HepG2 (cell line): Measurements from ENCODE around the gene DCP2. TPM values are rescaled to one million over a fixed set of nuclear protein-coding genes. Genes with fewer than 3 reads are reported as not detected.
A peak's percentile ranks its signal among the peaks of the same experiment; 100 is the strongest.

Source experiments
- ATAC-seq: fragments of 200-7000 bp; cut with Tn5 transposase; 3 replicates; pipeline ENCODE4 v1.9.1; 2020; ENCODE audit warnings: mild to moderate bottlenecking, moderate library complexity
- BruUV-seq: library from RNA; stranded (reverse); fragments of 400-500 nt; replicated peaks from 2 replicates; lab custom pipeline; 2021; lab: Mats Ljungman, UMichigan
- CTCF ChIA-PET: fragments of 300-600 bp; formaldehyde crosslinking; extraction: SDS; loops from one replicate; lab custom pipeline; 2021; ENCODE audit warnings: low total read pairs, inconsistent platforms, low intra/inter-chr PET ratio; lab: Yijun Ruan, JAX
- POLR2A ChIA-PET: fragments of 350-600 bp; sonication (Branson Sonifier 250); formaldehyde crosslinking; loops from one replicate; lab custom pipeline; 2020; ENCODE audit warnings: antibody characterized with exemption, inconsistent platforms; lab: Yijun Ruan, JAX
- DNase-seq: peaks from one replicate; pipeline ENCODE4 v3.0.0-alpha.2; 2015; ENCODE audit warnings: low spot score
- FAIRE-seq: peaks from 3 replicates; lab custom pipeline; 2011; peaks lifted over from hg19 to GRCh38; lab: Jason Lieb, UNC
- H2AFZ ChIP-seq: one replicate; pipeline ENCODE4 v1.6.1; 2011; ENCODE audit warnings: low read length, inconsistent platforms
- H3K27ac ChIP-seq: fragments of 300-600 bp; 3 replicates; pipeline ENCODE4 v1.8.0; 2011; ENCODE audit warnings: mixed run types, mild to moderate bottlenecking, mixed read lengths, low read length, inconsistent platforms; ENCODE audit not compliant: insufficient read depth; ENCODE audit errors: extremely low read length
- H3K27me3 ChIP-seq, 2 experiments: fragments of 200-600 bp in 1 of 2; 2 replicates in 1 of 2; 3 replicates in 1 of 2; pipeline versions ENCODE4 v1.6.0 to v1.8.0; 2011; ENCODE audit warnings: low read length in 2 of 2, mild to moderate bottlenecking in 2 of 2, moderate library complexity in 2 of 2, inconsistent platforms in 1 of 2; ENCODE audit not compliant: insufficient read depth in 2 of 2, control insufficient read depth in 1 of 2
- H3K36me3 ChIP-seq, 2 experiments: fragments of 200-600 bp in 1 of 2; replicated peaks in 1 of 2; 2 replicates in 1 of 2; 3 replicates in 1 of 2; pipeline versions ENCODE4 v1.5.1 to v1.8.0; 2011; ENCODE audit warnings: low read length in 2 of 2, inconsistent platforms in 1 of 2; ENCODE audit not compliant: insufficient read depth in 2 of 2, control insufficient read depth in 1 of 2
- H3K4me1 ChIP-seq: 2 replicates; pipeline ENCODE4 v1.5.1; 2012; ENCODE audit warnings: low read length, inconsistent platforms; ENCODE audit not compliant: insufficient read depth
- H3K4me2 ChIP-seq: 2 replicates; pipeline ENCODE4 v1.6.0; 2011; ENCODE audit warnings: low read depth, low read length, inconsistent platforms
- H3K4me3 ChIP-seq, 3 experiments: fragments of 200-600 bp in 1 of 3; sonication (generic), shearing (Covaris generic) in 1 of 3; replicated peaks in 1 of 3; 2 replicates each; pipeline ENCODE4 v1.5.1; 2011 to 2016; ENCODE audit warnings: low read length in 3 of 3, inconsistent platforms in 2 of 3, low read depth in 2 of 3, mild to moderate bottlenecking in 2 of 3, control low read depth in 1 of 3, mixed read lengths in 1 of 3; ENCODE audit not compliant: insufficient read depth in 1 of 3
- H3K79me2 ChIP-seq: one replicate; pipeline ENCODE4 v1.6.1; 2011; ENCODE audit warnings: low read length, inconsistent platforms; ENCODE audit not compliant: insufficient read depth
- H3K9ac ChIP-seq: 2 replicates; pipeline ENCODE4 v1.6.0; 2011; ENCODE audit warnings: mild to moderate bottlenecking, low read depth, low read length, inconsistent platforms; ENCODE audit not compliant: insufficient read depth
- H3K9me3 ChIP-seq: 2 replicates; pipeline ENCODE4 v1.5.1; 2012; ENCODE audit warnings: mild to moderate bottlenecking, low read length
- H4K20me1 ChIP-seq: 2 replicates; pipeline ENCODE4 v1.6.0; 2011; ENCODE audit warnings: inconsistent platforms, mild to moderate bottlenecking, low read length, moderate library complexity; ENCODE audit not compliant: insufficient read depth
- ARHGAP35 ChIP-seq: sonication (generic); formaldehyde crosslinking; IDR thresholded peaks from 2 replicates; pipeline ENCODE4 v1.9.0; 2022; ENCODE audit warnings: mild to moderate bottlenecking, inconsistent platforms, moderate library complexity, missing genetic modification reagents, borderline replicate concordance
- CTCF ChIP-seq: sonication (generic); formaldehyde crosslinking; IDR thresholded peaks from 2 replicates; pipeline ENCODE4 v1.5.0; 2020; ENCODE audit warnings: mild to moderate bottlenecking, missing genetic modification reagents, moderate library complexity
- GATAD1 ChIP-seq: IDR thresholded peaks from 2 replicates; pipeline ENCODE4 v1.6.1; 2016; ENCODE audit warnings: missing genetic modification reagents, missing compliant biosample characterization
- HNRNPK ChIP-seq: fragments of 200-400 bp; formaldehyde crosslinking; IDR thresholded peaks from 2 replicates; pipeline ENCODE4 v1.6.1; 2018; ENCODE audit warnings: low read length, low read depth, moderate library complexity, mild to moderate bottlenecking; ENCODE audit not compliant: poor library complexity, severe bottlenecking
- KAT7 ChIP-seq: IDR thresholded peaks from 2 replicates; pipeline ENCODE4 v1.6.1; 2018; ENCODE audit warnings: borderline replicate concordance, missing compliant biosample characterization
- KIAA2018 ChIP-seq: sonication (generic); formaldehyde crosslinking; IDR thresholded peaks from 2 replicates; pipeline ENCODE4 v1.5.0; 2020; ENCODE audit warnings: mild to moderate bottlenecking, missing genetic modification reagents, borderline replicate concordance
- RBFOX2 ChIP-seq: fragments of 200-400 bp; formaldehyde crosslinking; IDR thresholded peaks from 2 replicates; pipeline ENCODE4 v1.6.1; 2017; ENCODE audit warnings: low read depth, mild to moderate bottlenecking, low read length
- STAG1 ChIP-seq: sonication (generic); formaldehyde crosslinking; IDR thresholded peaks from 2 replicates; pipeline ENCODE4 v1.4.0; 2020; ENCODE audit warnings: missing genetic modification reagents
- TEF ChIP-seq: sonication (generic); formaldehyde crosslinking; IDR thresholded peaks from 2 replicates; pipeline ENCODE4 v1.5.0; 2020; ENCODE audit warnings: missing genetic modification reagents
- ZKSCAN5 ChIP-seq: sonication (generic); formaldehyde crosslinking; IDR thresholded peaks from 2 replicates; pipeline ENCODE4 v1.5.1; 2020; ENCODE audit warnings: mild to moderate bottlenecking, missing genetic modification reagents
- ZNF329 ChIP-seq: sonication (generic); formaldehyde crosslinking; IDR thresholded peaks from 2 replicates; pipeline ENCODE4 v1.9.0; 2021; ENCODE audit warnings: low read depth, mild to moderate bottlenecking, missing genetic modification reagents
- ZNF598 ChIP-seq: sonication (generic); formaldehyde crosslinking; IDR thresholded peaks from 2 replicates; pipeline ENCODE4 v1.5.1; 2020; ENCODE audit warnings: mild to moderate bottlenecking, missing genetic modification reagents, borderline replicate concordance
- ZNF816 ChIP-seq: sonication (generic); formaldehyde crosslinking; IDR thresholded peaks from 2 replicates; pipeline ENCODE4 v1.8.0; 2022; ENCODE audit warnings: missing genetic modification reagents, mild to moderate bottlenecking, borderline replicate concordance
- WGBS: methylation state at CpG from one replicate; pipeline ENCODE4 v1.1.6; 2017; ENCODE audit warnings: low lambda C conversion rate; 5-methylcytosine and 5-hydroxymethylcytosine counted together
- in situ Hi-C: cut with HindIII; loops from 2 replicates; pipeline ENCODE4 v1.10.0; 2017; ENCODE audit warnings: low pct_unique_long_range_greater_than_20kb; ENCODE audit not compliant: extremely low pct_ligation_motif_present
- intact Hi-C: fragments of 100-400 bp; cut with micrococcal nuclease; formaldehyde crosslinking; loops from one replicate; pipeline ENCODE4 v1.10.0; 2022; ENCODE audit not compliant: unreplicated experiment
- polyA plus RNA-seq, 8 experiments: library from polyadenylated mRNA; depleted of rRNA in 3 of 8; stranded (reverse) in 7 of 8; unstranded in 1 of 8; fragments of >200 nt; fragmentation: Illumina TruSeq in 4 of 8; extraction: Trizol in 4 of 8; gene quantifications; 2 replicates each; pipeline versions ENCODE4 v1.2.1 to v1.2.3, GENCODE V29; 2011 to 2016; ENCODE audit warnings: low read depth in 4 of 8, missing spikeins in 1 of 8, mixed read lengths in 1 of 8; ENCODE audit not compliant: insufficient read depth in 1 of 8
- total RNA-seq, 5 experiments: library from RNA; depleted of rRNA; stranded (reverse); fragments of >200 nt; fragmentation: Illumina TruSeq; extraction: Trizol; gene quantifications; 2 replicates each; pipeline ENCODE4 v1.2.3, GENCODE V29; 2016; ENCODE audit warnings: low read depth in 1 of 5

The DCP2 gene
- total and polyA plus RNA-seq, 2 of the 13 experiments (the other 11 are each of a cell fraction or from before 2014, with no cell fraction given) = 16.2 to 63.4 TPM

GRCh38 chr5:113038136-113038535, 61.5 kb downstream of the DCP2 start (continued):
- TF ChIP-seq ARHGAP35 (CRISPR knock-in tag) (no peak), KAT7 (CRISPR knock-in tag) (no peak), HNRNPK (no peak)

- H3K4me1 ChIP-seq = no peaks in the 10 kb centered on the region
- no peaks in the 10 kb centered on the region for H4K20me1 ChIP-seq
- ChIA-PET CTCF (no interaction called here), POLR2A (no interaction called here)
- no peak overlapping the region for H3K9ac ChIP-seq
- H3K27me3 ChIP-seq = no peaks in the 10 kb centered on the region
- BruUV-seq = no TSS peak
- no peaks in the 10 kb centered on the region for H3K9me3 ChIP-seq
- H2AFZ ChIP-seq = no peak overlapping the region
- no peak overlapping the region for H3K27ac ChIP-seq
- H3K4me3 ChIP-seq = no peak overlapping the region
- in situ Hi-C loops (loop anchor here (25.0 kb wide), 1 partner anchor 474 kb away; the partner anchor contains the start of gene YTHDC2), intact Hi-C loops (no loop called here)
- peak; percentile 13; the same call in 1 of the 3 replicates for ATAC-seq
- WGBS = 71% methylated on average over 6 of the region's 9 CpGs
- no peaks in the 10 kb centered on the region for H3K36me3 ChIP-seq
- DNase-seq = no peak
- FAIRE-seq = no peak
- H3K79me2 ChIP-seq = no peaks in the 10 kb centered on the region
- no peak overlapping the region for H3K4me2 ChIP-seq
- TF ChIP-seq GATAD1 (CRISPR knock-in tag) (no peak), ZNF329 (CRISPR knock-in tag) (no peak), KIAA2018 (CRISPR knock-in tag) (no peak), CTCF (CRISPR knock-in tag) (peak; percentile 30), ZNF816 (no peak), ZNF598 (CRISPR knock-in tag) (no peak), ZKSCAN5 (CRISPR knock-in tag) (no peak), RBFOX2 (no peak), TEF (CRISPR knock-in tag) (no peak), STAG1 (CRISPR knock-in tag) (peak; percentile 44)
Observed at GRCh38 chr5:113038714-113039113, 62.1 kb downstream of the DCP2 start.
